ENCODE data around the gene DOK3. TPM values are rescaled to one million over a fixed set of nuclear protein-coding genes. Genes with fewer than 3 reads are reported as not detected.

DOK3 gene
- total and polyA plus RNA-seq, 2 of the 13 experiments (the other 11 are each of a cell fraction or from before 2014, with no cell fraction given): 1.4 to 1.5 TPM

GRCh38 chr5:177516601-177517568 lies 7.3 kb upstream of the DOK3 start, which contains the start of gene DDX41 (continued):
- TF ChIP-seq FOXP4 (CRISPR knock-in tag; IDR thresholded peaks at IDR 0.05) (peak; percentile 63), ZNF460 (CRISPR knock-in tag; IDR thresholded peaks at IDR 0.05; ENCODE audit: borderline replicate concordance) (no peak), MTF1 (CRISPR knock-in tag; IDR thresholded peaks at IDR 0.05) (no peak), MIER2 (CRISPR knock-in tag; IDR thresholded peaks at IDR 0.05) (peak; percentile 81; the same call in 1 of the 2 replicates), ZBTB20 (CRISPR knock-in tag; IDR thresholded peaks at IDR 0.05; ENCODE audit: borderline replicate concordance, low read depth) (no peak), EZH2 (conservative IDR thresholded peaks at IDR 0.05; ENCODE audit: low read depth, low read length) (no peak), ZNF570 (CRISPR knock-in tag; IDR thresholded peaks at IDR 0.05; ENCODE audit: borderline replicate concordance) (no peak; the same call in 1 of the 2 replicates), DDIT3 (CRISPR knock-in tag; IDR thresholded peaks at IDR 0.05) (no peak), U2AF1 (optimal IDR thresholded peaks at IDR 0.05; ENCODE audit: low read depth, low read length) (no peak), HIVEP1 (CRISPR knock-in tag; IDR thresholded peaks at IDR 0.05) (peak; percentile 55), HNF4G (IDR thresholded peaks at IDR 0.05; ENCODE audit: borderline replicate concordance, low read depth, low read length) (no peak), HNF4G (CRISPR knock-in tag; IDR thresholded peaks at IDR 0.05; ENCODE audit: borderline replicate concordance, low read depth) (0 out of 2 replicates have a peak, but pooled peaks have one; percentile 17), FOXK1 (CRISPR knock-in tag; IDR thresholded peaks at IDR 0.05; ENCODE audit: borderline replicate concordance, low read depth) (peak; percentile 82; the same call in 1 of the 2 replicates), HOXA5 (CRISPR knock-in tag; IDR thresholded peaks at IDR 0.05) (peak; percentile 84), PRPF4 (IDR thresholded peaks at IDR 0.05; ENCODE audit: low read depth, low read length, poor library complexity, severe bottlenecking) (no peak), POGK (CRISPR knock-in tag; conservative IDR thresholded peaks at IDR 0.05) (peak; percentile 64; the same call in 1 of the 2 replicates), ZNF17 (CRISPR knock-in tag; IDR thresholded peaks at IDR 0.05) (no peak), RAD21 (CRISPR knock-in tag; IDR thresholded peaks at IDR 0.05) (peak; percentile 48; the same call in 1 of the 2 replicates), ZNF563 (CRISPR knock-in tag; IDR thresholded peaks at IDR 0.05) (peak; percentile 84; the same call in 1 of the 2 replicates), KDM5A (IDR thresholded peaks at IDR 0.05; ENCODE audit: borderline replicate concordance, low read length) (peak; percentile 95)
- TF ChIP-seq, protein P1, sequence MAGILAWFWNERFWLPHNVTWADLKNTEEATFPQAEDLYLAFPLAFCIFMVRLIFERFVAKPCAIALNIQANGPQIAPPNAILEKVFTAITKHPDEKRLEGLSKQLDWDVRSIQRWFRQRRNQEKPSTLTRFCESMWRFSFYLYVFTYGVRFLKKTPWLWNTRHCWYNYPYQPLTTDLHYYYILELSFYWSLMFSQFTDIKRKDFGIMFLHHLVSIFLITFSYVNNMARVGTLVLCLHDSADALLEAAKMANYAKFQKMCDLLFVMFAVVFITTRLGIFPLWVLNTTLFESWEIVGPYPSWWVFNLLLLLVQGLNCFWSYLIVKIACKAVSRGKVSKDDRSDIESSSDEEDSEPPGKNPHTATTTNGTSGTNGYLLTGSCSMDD (CRISPR knock-in tag; IDR thresholded peaks at IDR 0.05): 0 out of 2 replicates have a peak, but pooled peaks have one; percentile 42
- TF ChIP-seq, protein P2, sequence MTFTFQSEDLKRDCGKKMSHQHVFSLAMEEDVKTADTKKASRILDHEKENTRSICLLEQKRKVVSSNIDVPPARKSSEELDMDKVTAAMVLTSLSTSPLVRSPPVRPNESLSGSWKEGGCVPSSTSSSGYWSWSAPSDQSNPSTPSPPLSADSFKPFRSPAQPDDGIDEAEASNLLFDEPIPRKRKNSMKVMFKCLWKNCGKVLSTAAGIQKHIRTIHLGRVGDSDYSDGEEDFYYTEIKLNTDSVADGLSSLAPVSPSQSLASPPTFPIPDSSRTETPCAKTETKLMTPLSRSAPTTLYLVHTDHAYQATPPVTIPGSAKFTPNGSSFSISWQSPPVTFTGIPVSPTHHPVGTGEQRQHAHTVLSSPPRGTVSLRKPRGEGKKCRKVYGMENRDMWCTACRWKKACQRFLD (CRISPR knock-in tag; IDR thresholded peaks at IDR 0.05; ENCODE audit: borderline replicate concordance): 0 out of 2 replicates have a peak, but pooled peaks have one; percentile 64
